Astrocyte (in vitro differentiated cells and primary cell): ENCODE results near the gene MAPK12. TPM values are rescaled to one million over a fixed set of nuclear protein-coding genes. Genes with fewer than 3 reads are reported as not detected.

Experiments
- DNase-seq: peaks from one replicate; pipeline ENCODE4 v3.0.0-alpha.2; 2010; ENCODE audit warnings: low read depth
- FAIRE-seq: peaks from 2 replicates; lab custom pipeline; 2011; peaks lifted over from hg19 to GRCh38; lab: Jason Lieb, UNC
- H2AFZ ChIP-seq: 2 replicates; pipeline ENCODE4 v1.6.0; 2012; ENCODE audit warnings: low read depth, low read length, inconsistent platforms
- H3K27ac ChIP-seq: 2 replicates; pipeline ENCODE4 v1.5.1; 2011; ENCODE audit warnings: low read depth, low read length, inconsistent platforms
- H3K27me3 ChIP-seq: 2 replicates; pipeline ENCODE4 v1.6.0; 2011; ENCODE audit warnings: low read length, inconsistent platforms; ENCODE audit not compliant: insufficient read depth
- H3K36me3 ChIP-seq: 2 replicates; pipeline ENCODE4 v1.5.1; 2011; ENCODE audit warnings: low read length, inconsistent platforms; ENCODE audit not compliant: insufficient read depth
- H3K4me1 ChIP-seq: 2 replicates; pipeline ENCODE4 v1.5.1; 2011; ENCODE audit warnings: low read length, inconsistent platforms; ENCODE audit not compliant: insufficient read depth
- H3K4me2 ChIP-seq: 2 replicates; pipeline ENCODE4 v1.6.0; 2012; ENCODE audit warnings: low read length, inconsistent platforms
- H3K4me3 ChIP-seq: 2 replicates; pipeline ENCODE4 v1.5.1; 2011; ENCODE audit warnings: low read depth, mild to moderate bottlenecking, low read length, inconsistent platforms; ENCODE audit not compliant: insufficient read depth
- H3K79me2 ChIP-seq: 2 replicates; pipeline ENCODE4 v1.6.0; 2012; ENCODE audit warnings: mild to moderate bottlenecking, low read length, inconsistent platforms; ENCODE audit not compliant: insufficient read depth
- H3K9ac ChIP-seq: 2 replicates; pipeline ENCODE4 v1.6.0; 2012; ENCODE audit warnings: mild to moderate bottlenecking, low read length, inconsistent platforms
- H3K9me3 ChIP-seq: 2 replicates; pipeline ENCODE4 v1.5.1; 2012; ENCODE audit warnings: low read depth, mild to moderate bottlenecking, low read length, inconsistent platforms; ENCODE audit not compliant: insufficient read depth
- H4K20me1 ChIP-seq: 2 replicates; pipeline ENCODE4 v1.6.0; 2012; ENCODE audit warnings: low read length, inconsistent platforms; ENCODE audit not compliant: insufficient read depth
- H3K27ac Mint-ChIP-seq: one replicate; pipeline ENCODE4 v1.8.0; 2021; ENCODE audit warnings: mild to moderate bottlenecking, mixed read lengths; ENCODE audit not compliant: unreplicated experiment
- H3K27me3 Mint-ChIP-seq: one replicate; pipeline ENCODE4 v1.8.0; 2021; ENCODE audit warnings: low read depth, mixed read lengths; ENCODE audit not compliant: unreplicated experiment
- H3K36me3 Mint-ChIP-seq: one replicate; pipeline ENCODE4 v1.8.0; 2021; ENCODE audit warnings: low read depth, mixed read lengths; ENCODE audit not compliant: unreplicated experiment
- H3K4me1 Mint-ChIP-seq: one replicate; pipeline ENCODE4 v1.8.0; 2021; ENCODE audit warnings: low read depth, mixed read lengths; ENCODE audit not compliant: unreplicated experiment
- H3K4me3 Mint-ChIP-seq: one replicate; pipeline ENCODE4 v1.8.0; 2021; ENCODE audit warnings: mild to moderate bottlenecking, moderate library complexity, mixed read lengths; ENCODE audit not compliant: unreplicated experiment
- H3K9me3 Mint-ChIP-seq: one replicate; pipeline ENCODE4 v1.8.0; 2021; ENCODE audit warnings: mild to moderate bottlenecking, mixed read lengths; ENCODE audit not compliant: unreplicated experiment
- EZH2 ChIP-seq: IDR thresholded peaks from 2 replicates; pipeline ENCODE4 v1.6.1; 2012; ENCODE audit warnings: mild to moderate bottlenecking, low read length, inconsistent platforms; ENCODE audit not compliant: insufficient read depth
- total RNA-seq: library from RNA; stranded (reverse); gene quantifications from 2 replicates; pipeline ENCODE4 v1.2.1, GENCODE V29; 2021
- TF ChIP-seq, protein P1 (sequence below): IDR thresholded peaks from 2 replicates; pipeline ENCODE4 v1.5.1; 2011; ENCODE audit warnings: low read depth, mild to moderate bottlenecking, inconsistent platforms, low read length, moderate library complexity; ENCODE audit not compliant: insufficient read depth

Gene MAPK12
- total RNA-seq, 1 donor from 2014 or later, result 36.4 TPM

DNA sequence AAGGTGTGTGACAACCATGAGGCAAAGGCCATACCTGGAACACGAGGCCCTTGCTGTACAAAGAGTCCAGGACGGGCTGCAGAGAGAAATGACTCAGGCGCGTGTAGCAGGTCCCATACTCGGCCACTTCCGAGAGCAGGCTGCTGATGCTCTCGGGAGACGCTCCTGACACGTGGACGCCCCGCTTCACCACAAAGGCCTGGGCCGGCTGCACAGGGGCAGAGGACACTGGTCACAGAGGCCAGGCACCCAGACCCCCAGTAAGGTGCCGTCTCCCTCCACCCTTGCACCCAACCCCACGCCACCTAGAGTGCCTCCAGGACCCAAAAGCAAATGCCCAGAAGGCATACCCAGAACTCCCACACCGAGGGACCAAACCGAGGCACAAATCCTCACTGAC lies 32.1 kb downstream of the MAPK12 start:
- no peaks in the 10 kb centered on the region for H3K4me1 ChIP-seq
- FAIRE-seq, result no peak
- peaks cover 15% of the 10 kb centered on the region for H3K36me3 Mint-ChIP-seq
- H3K36me3 ChIP-seq, result no peaks in the 10 kb centered on the region
- H2AFZ ChIP-seq, result no peak overlapping the region
- H3K9me3 ChIP-seq, result no peaks in the 10 kb centered on the region
- H3K27ac Mint-ChIP-seq, result no peak overlapping the region
- TF ChIP-seq, protein P1, sequence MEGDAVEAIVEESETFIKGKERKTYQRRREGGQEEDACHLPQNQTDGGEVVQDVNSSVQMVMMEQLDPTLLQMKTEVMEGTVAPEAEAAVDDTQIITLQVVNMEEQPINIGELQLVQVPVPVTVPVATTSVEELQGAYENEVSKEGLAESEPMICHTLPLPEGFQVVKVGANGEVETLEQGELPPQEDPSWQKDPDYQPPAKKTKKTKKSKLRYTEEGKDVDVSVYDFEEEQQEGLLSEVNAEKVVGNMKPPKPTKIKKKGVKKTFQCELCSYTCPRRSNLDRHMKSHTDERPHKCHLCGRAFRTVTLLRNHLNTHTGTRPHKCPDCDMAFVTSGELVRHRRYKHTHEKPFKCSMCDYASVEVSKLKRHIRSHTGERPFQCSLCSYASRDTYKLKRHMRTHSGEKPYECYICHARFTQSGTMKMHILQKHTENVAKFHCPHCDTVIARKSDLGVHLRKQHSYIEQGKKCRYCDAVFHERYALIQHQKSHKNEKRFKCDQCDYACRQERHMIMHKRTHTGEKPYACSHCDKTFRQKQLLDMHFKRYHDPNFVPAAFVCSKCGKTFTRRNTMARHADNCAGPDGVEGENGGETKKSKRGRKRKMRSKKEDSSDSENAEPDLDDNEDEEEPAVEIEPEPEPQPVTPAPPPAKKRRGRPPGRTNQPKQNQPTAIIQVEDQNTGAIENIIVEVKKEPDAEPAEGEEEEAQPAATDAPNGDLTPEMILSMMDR, result no peak
- no peak for TF ChIP-seq EZH2
- no peak overlapping the region for H3K27ac ChIP-seq
- no peak overlapping the region for H3K4me2 ChIP-seq
- no peak overlapping the region for H3K4me3 Mint-ChIP-seq
- peaks cover 17% of the 10 kb centered on the region for H3K79me2 ChIP-seq
- H3K4me1 Mint-ChIP-seq, result no peaks in the 10 kb centered on the region
- no peaks in the 10 kb centered on the region for H3K27me3 ChIP-seq
- peaks cover 42% of the 10 kb centered on the region for H4K20me1 ChIP-seq
- no peak for DNase-seq
- no peaks in the 10 kb centered on the region for H3K27me3 Mint-ChIP-seq
- H3K9ac ChIP-seq, result no peak overlapping the region
- no peak overlapping the region for H3K4me3 ChIP-seq
- no peaks in the 10 kb centered on the region for H3K9me3 Mint-ChIP-seq

DNA sequence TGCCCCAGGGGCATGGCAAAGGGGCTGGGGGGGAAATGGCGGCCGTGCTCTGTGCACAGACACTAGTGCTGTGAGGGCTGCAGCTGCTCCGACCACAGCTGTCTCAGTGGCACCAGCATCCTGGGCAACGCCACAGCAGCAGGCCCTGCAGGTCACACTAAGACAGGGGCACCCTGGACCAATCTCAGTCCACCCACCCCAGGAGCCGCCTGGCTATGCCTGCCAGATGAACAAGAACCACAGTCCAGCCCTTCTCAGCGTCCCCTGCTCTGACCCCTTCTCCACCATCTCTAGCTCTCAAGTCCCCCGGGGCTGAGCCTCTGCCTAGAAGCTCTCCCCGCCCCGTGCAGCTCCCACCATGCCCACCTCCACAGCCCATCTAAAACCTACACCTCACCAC lies 33.1 kb downstream of the MAPK12 start:
- peak overlapping the region; percentile 31 for H3K27ac Mint-ChIP-seq
- no peak for FAIRE-seq
- H3K36me3 ChIP-seq, result peaks cover 2% of the 10 kb centered on the region

More for the DNA sequence above, 33.1 kb downstream of the MAPK12 start:
- Histone ChIP-seq H3K9ac (no peak overlapping the region), H3K27ac (no peak overlapping the region), H3K79me2 (peaks cover 7% of the 10 kb centered on the region), H3K27me3 (no peaks in the 10 kb centered on the region), H3K4me2 (no peak overlapping the region), H2AFZ (no peak overlapping the region), H3K9me3 (no peaks in the 10 kb centered on the region), H4K20me1 (peaks cover 32% of the 10 kb centered on the region), H3K4me1 (no peaks in the 10 kb centered on the region), H3K4me3 (no peak overlapping the region)
- H3K9me3 Mint-ChIP-seq, result no peaks in the 10 kb centered on the region
- no peak overlapping the region for H3K4me3 Mint-ChIP-seq
- peaks cover 18% of the 10 kb centered on the region for H3K36me3 Mint-ChIP-seq
- H3K4me1 Mint-ChIP-seq, result no peaks in the 10 kb centered on the region
- H3K27me3 Mint-ChIP-seq, result no peaks in the 10 kb centered on the region
- DNase-seq, result no peak
- TF ChIP-seq EZH2, result no peak
- TF ChIP-seq, protein P1, result no peak
